ENCODE results near the gene CNP. TPM values are rescaled to one million over a fixed set of nuclear protein-coding genes. Genes with fewer than 3 reads are reported as not detected.

Gene CNP
- 78.5 and 79.7 TPM in 2 replicates for total RNA-seq (2021)
- long read RNA-seq, full-length matches to known transcripts, result 843 of 908 reads
- long read RNA-seq, partial matches to known transcripts, result 52 of 908 reads
- long read RNA-seq, other reads (novel, unspliced or antisense), result 13 of 908 reads

GRCh38 chr17:41966463-41967140 lies at the start of gene CNP:
TSS of gene CNP (plus strand) at chr17:41966795. CDS start at chr17:41966885, 90 bp downstream.
- TF ChIP-seq CTCF (conservative IDR thresholded peaks at IDR 0.05), result no peak
- H3K4me3 Mint-ChIP-seq, result peak within 1 kb of the TSS; percentile 76 to 87
- Histone ChIP-seq H3K4me2 (ENCODE audit: insufficient read depth, insufficient read length, low read length) (peak within 1 kb of the TSS; percentile 91), H3K9ac (ENCODE audit: extremely low read depth, insufficient read length, low read length) (peak within 1 kb of the TSS; percentile 78), H3K23ac (ENCODE audit: insufficient read length, low read depth, low read length) (no peak within 1 kb of the TSS), H3K23me2 (ENCODE audit: insufficient read length, low read depth, low read length, poor library complexity, severe bottlenecking) (peaks cover 12% of the 10 kb centered on the region), H2BK20ac (ENCODE audit: low read depth, low read length, poor library complexity, severe bottlenecking) (no peak within 1 kb of the TSS), H3K9me3 (ENCODE audit: control insufficient read depth, low read depth, low read length) (no peaks in the 10 kb centered on the region), H4K5ac (ENCODE audit: insufficient read length, low read depth, low read length) (no peak within 1 kb of the TSS), H2BK120ac (ENCODE audit: low read depth, low read length, poor library complexity, severe bottlenecking) (no peak within 1 kb of the TSS), H3K27me3 (ENCODE audit: insufficient read depth, low read length) (no peaks in the 10 kb centered on the region), H3K18ac (ENCODE audit: insufficient read length, low read depth, low read length) (peak within 1 kb of the TSS; percentile 59), H3K4me1 (ENCODE audit: insufficient read depth, low read length) (no peaks in the 10 kb centered on the region), H3K56ac (ENCODE audit: insufficient read length, low read depth, low read length) (no peak within 1 kb of the TSS), H3K27ac (ENCODE audit: insufficient read length, low read depth, low read length) (no peak within 1 kb of the TSS), H2BK15ac (ENCODE audit: low read depth, low read length) (peak within 1 kb of the TSS; percentile 85; the same call in 1 of the 2 replicates), H4K91ac (ENCODE audit: insufficient read length, low read depth, low read length) (no peak within 1 kb of the TSS), H2AK5ac (ENCODE audit: insufficient read length, low read length) (no peak within 1 kb of the TSS), H2AFZ (ENCODE audit: low read length) (no peak within 1 kb of the TSS), H3K4ac (ENCODE audit: low read depth, low read length) (peak within 1 kb of the TSS; percentile 27; the same call in 1 of the 2 replicates), H3T11ph (ENCODE audit: low read length) (no peak within 1 kb of the TSS), H2BK12ac (ENCODE audit: insufficient read length, low read depth, low read length) (peak within 1 kb of the TSS; percentile 5), H3K14ac (ENCODE audit: insufficient read depth, low read length) (peak within 1 kb of the TSS; percentile 67), H4K20me1 (ENCODE audit: control insufficient read depth, insufficient read depth, insufficient read length) (no peaks in the 10 kb centered on the region), H4K8ac (replicated peaks; ENCODE audit: insufficient read length, low read depth, low read length) (no peak within 1 kb of the TSS), H3K79me1 (ENCODE audit: insufficient read depth, low read depth, low read length, poor library complexity, severe bottlenecking) (no peaks in the 10 kb centered on the region), H2BK5ac (ENCODE audit: insufficient read length, low read length) (no peak within 1 kb of the TSS), H3K79me2 (ENCODE audit: insufficient read depth, low read length) (no peaks in the 10 kb centered on the region)
- no CpG with 5 or more reads among the region's 71 CpGs for WGBS (ENCODE audit: extremely low coverage, insufficient read length, low lambda C conversion rate)
- H3K36me3 Mint-ChIP-seq (ENCODE audit: insufficient read depth in 1 of 3, low read depth in 3 of 3), result peaks cover 16 to 31% (median 25%) of the 10 kb centered on the region in 3 experiments
- H3K4me1 Mint-ChIP-seq, result peaks cover 23 to 33% of the 10 kb centered on the region in 2 experiments
- H3K9me3 Mint-ChIP-seq, result no peaks in the 10 kb centered on the region
- peaks cover 4% of the 10 kb centered on the region; the same call in 1 of the 2 replicates for H3K27me3 Mint-ChIP-seq (ENCODE audit: low read depth)
- peak; percentile 88 for DNase-seq
- peak within 1 kb of the TSS; percentile 65 to 93 (median 76); a peak in 5 of 7 replicates for H3K27ac Mint-ChIP-seq
